Activated CD4-positive, alpha-beta T cell treated with anti-CD3 and anti-CD28 coated beads for 4 hours (primary cell): Measurements from ENCODE around the gene RASSF4.

Source experiments
- DNase-seq, 2 donors: peaks; one replicate each; pipeline ENCODE4 v3.0.0-alpha.2; 2020

The RASSF4 gene

GRCh38 chr10:44929356-44930255 is 30.0 kb upstream of the RASSF4 start:
- no peak for DNase-seq

- DNase-seq: no peak
These were observed 28.5 kb upstream of the RASSF4 start for GRCh38 chr10:44930904-44931620.

GRCh38 chr10:44931621-44932516 is 27.7 kb upstream of the RASSF4 start:
- no peak for DNase-seq

- DNase-seq: peak; percentile 74 to 84
These were observed 26.8 kb upstream of the RASSF4 start for GRCh38 chr10:44932517-44933450.

- no peak for DNase-seq
These were observed 25.9 kb upstream of the RASSF4 start for GRCh38 chr10:44933451-44934321.

- DNase-seq: no peak
These were observed 25.0 kb upstream of the RASSF4 start for GRCh38 chr10:44934416-44935200.

- no peak for DNase-seq
These were observed 24.2 kb upstream of the RASSF4 start for GRCh38 chr10:44935201-44935965.

GRCh38 chr10:44935966-44936295 is 23.7 kb upstream of the RASSF4 start:
- DNase-seq: no peak

- no peak for DNase-seq
These were observed 23.2 kb upstream of the RASSF4 start for GRCh38 chr10:44936314-44936975.

GRCh38 chr10:44937196-44938005 is 22.2 kb upstream of the RASSF4 start:
- DNase-seq: no peak

GRCh38 chr10:44938956-44939355 is 20.6 kb upstream of the RASSF4 start:
- DNase-seq: no peak

GRCh38 chr10:44939691-44940401 is 19.8 kb upstream of the RASSF4 start:
- DNase-seq: no peak

- DNase-seq: no peak
These were observed 15.2 kb upstream of the RASSF4 start for GRCh38 chr10:44944354-44944753.

- DNase-seq: no peak
These were observed 13.4 kb upstream of the RASSF4 start for GRCh38 chr10:44946205-44946604.

- DNase-seq: no peak
These were observed 12.0 kb upstream of the RASSF4 start for GRCh38 chr10:44947371-44948152.

- no peak for DNase-seq
These were observed 11.0 kb upstream of the RASSF4 start for GRCh38 chr10:44948642-44949041.
